ENCODE measurements around the gene SSTR5. TPM values are rescaled to one million over a fixed set of nuclear protein-coding genes. Genes with fewer than 3 reads are reported as not detected.

Gene SSTR5
- total RNA-seq, 1 donor from 2014 or later: 1.3 TPM

- DNase-seq: no peak
- no peak for TF ChIP-seq CTCF (IDR thresholded peaks at IDR 0.05; ENCODE audit: partially characterized antibody, unreplicated experiment)
- Mint-ChIP-seq H3K9me3 (ENCODE audit: unreplicated experiment) (no peaks in the 10 kb centered on the region), H3K27ac (ENCODE audit: unreplicated experiment) (no peak overlapping the region), H3K4me1 (ENCODE audit: low read depth, unreplicated experiment) (no peaks in the 10 kb centered on the region), H3K27me3 (ENCODE audit: unreplicated experiment) (no peaks in the 10 kb centered on the region), H3K4me3 (ENCODE audit: unreplicated experiment) (no peak overlapping the region), H3K36me3 (ENCODE audit: unreplicated experiment) (no peaks in the 10 kb centered on the region)
These were observed 25.3 kb downstream of the SSTR5 start for GRCh38 chr16:1097800-1098199.

- TF ChIP-seq CTCF (IDR thresholded peaks at IDR 0.05; ENCODE audit: partially characterized antibody, unreplicated experiment): no peak
- Mint-ChIP-seq H3K36me3 (ENCODE audit: unreplicated experiment) (no peaks in the 10 kb centered on the region), H3K4me3 (ENCODE audit: unreplicated experiment) (no peak overlapping the region), H3K9me3 (ENCODE audit: unreplicated experiment) (no peaks in the 10 kb centered on the region), H3K27ac (ENCODE audit: unreplicated experiment) (no peak overlapping the region), H3K4me1 (ENCODE audit: low read depth, unreplicated experiment) (no peaks in the 10 kb centered on the region), H3K27me3 (ENCODE audit: unreplicated experiment) (no peaks in the 10 kb centered on the region)
- DNase-seq: peak; percentile 83
These were observed 25.9 kb downstream of the SSTR5 start for GRCh38 chr16:1098266-1098991.

- Mint-ChIP-seq H3K27ac (ENCODE audit: unreplicated experiment) (peak overlapping the region; percentile 28), H3K27me3 (ENCODE audit: unreplicated experiment) (no peaks in the 10 kb centered on the region), H3K36me3 (ENCODE audit: unreplicated experiment) (no peaks in the 10 kb centered on the region), H3K9me3 (ENCODE audit: unreplicated experiment) (no peaks in the 10 kb centered on the region), H3K4me3 (ENCODE audit: unreplicated experiment) (no peak overlapping the region), H3K4me1 (ENCODE audit: low read depth, unreplicated experiment) (no peaks in the 10 kb centered on the region)
- DNase-seq: no peak
- no peak for TF ChIP-seq CTCF (IDR thresholded peaks at IDR 0.05; ENCODE audit: partially characterized antibody, unreplicated experiment)
These were observed 26.9 kb downstream of the SSTR5 start for GRCh38 chr16:1099189-1100083.

GRCh38 chr16:1100084-1100800 is 27.7 kb downstream of the SSTR5 start:
- H3K27me3 Mint-ChIP-seq (ENCODE audit: unreplicated experiment): no peaks in the 10 kb centered on the region
- H3K4me3 Mint-ChIP-seq (ENCODE audit: unreplicated experiment): no peak overlapping the region
- no peak for TF ChIP-seq CTCF (IDR thresholded peaks at IDR 0.05; ENCODE audit: partially characterized antibody, unreplicated experiment)
- H3K9me3 Mint-ChIP-seq (ENCODE audit: unreplicated experiment): no peaks in the 10 kb centered on the region
- H3K27ac Mint-ChIP-seq (ENCODE audit: unreplicated experiment): no peak overlapping the region
- DNase-seq: no peak
- no peaks in the 10 kb centered on the region for H3K36me3 Mint-ChIP-seq (ENCODE audit: unreplicated experiment)
- no peaks in the 10 kb centered on the region for H3K4me1 Mint-ChIP-seq (ENCODE audit: low read depth, unreplicated experiment)
